Hematopoietic multipotent progenitor cell (in vitro differentiated cells): Measurements from ENCODE around the gene TBXAS1. TPM values are rescaled to one million over a fixed set of nuclear protein-coding genes. Genes with fewer than 3 reads are reported as not detected.

Experiments used
- DNase-seq, 3 donors: peaks; one replicate each; pipeline ENCODE4 v3.0.0-alpha.2; 2011 to 2015; ENCODE audit warnings: low read depth in 2 of 3, low spot score in 2 of 3
- total RNA-seq: library from RNA; depleted of rRNA; stranded (reverse); fragments of >200 nt; gene quantifications from one replicate; pipeline ENCODE4 v1.2.3, GENCODE V29; 2012

Gene TBXAS1
- total RNA-seq, 1 donor: 121 TPM

DNA sequence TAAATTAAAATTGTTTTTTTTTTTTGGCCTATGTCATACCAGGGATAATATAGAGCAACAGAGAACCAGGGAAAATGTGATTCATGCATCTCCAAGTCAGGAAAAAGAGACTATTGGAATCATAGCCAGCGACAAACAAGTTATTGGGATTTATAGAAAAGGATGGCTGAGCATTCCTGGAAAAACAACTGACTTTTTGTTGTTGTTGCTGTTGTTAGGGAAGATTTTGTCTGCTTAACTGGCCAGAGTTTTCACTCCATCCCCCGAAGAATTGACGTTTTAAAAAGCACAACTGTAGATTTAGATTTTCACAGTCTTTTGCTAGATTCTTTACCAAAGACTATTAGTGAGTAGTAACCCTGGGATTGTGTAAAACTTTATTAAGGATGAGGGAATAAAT, 112.4 kb downstream of the TBXAS1 start:
- no peak for DNase-seq

DNA sequence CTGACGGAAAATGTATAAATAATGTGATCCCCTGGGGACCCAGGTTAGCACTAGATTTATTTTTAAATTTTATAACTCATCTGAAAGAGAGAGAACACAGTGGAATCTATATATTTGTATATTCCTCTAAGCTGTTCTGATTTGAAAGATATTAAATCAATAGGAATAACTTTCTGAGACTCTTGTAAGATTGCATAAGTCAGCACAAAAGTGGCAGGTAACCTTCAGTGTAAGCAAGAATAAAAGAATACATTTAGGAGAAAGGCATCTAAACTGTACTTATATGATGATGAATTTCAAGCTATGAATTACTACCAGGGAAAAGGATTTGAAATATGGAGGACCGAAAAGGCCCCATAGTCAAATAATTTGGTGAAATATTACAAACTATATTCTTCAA, 112.8 kb downstream of the TBXAS1 start:
- no peak for DNase-seq

DNA sequence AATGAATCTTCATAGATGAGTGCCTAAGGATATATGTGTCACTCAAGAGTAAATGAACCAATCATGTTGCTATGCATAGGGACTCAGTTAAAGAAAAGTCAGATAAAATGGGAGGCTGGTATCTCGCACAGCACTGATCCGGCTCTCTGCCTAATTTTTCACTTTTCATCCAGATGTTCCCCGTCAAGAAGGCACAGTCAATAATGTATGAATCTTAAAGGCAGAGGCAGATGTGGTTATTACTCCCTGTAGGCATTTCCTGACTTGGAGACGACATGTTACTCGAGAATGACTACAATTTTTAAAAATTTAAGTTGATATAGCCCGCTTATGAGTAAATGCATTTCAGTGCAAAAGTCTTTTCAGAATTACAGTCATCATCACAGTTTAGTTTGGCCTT, 113.6 kb downstream of the TBXAS1 start:
- no peak for DNase-seq

DNA sequence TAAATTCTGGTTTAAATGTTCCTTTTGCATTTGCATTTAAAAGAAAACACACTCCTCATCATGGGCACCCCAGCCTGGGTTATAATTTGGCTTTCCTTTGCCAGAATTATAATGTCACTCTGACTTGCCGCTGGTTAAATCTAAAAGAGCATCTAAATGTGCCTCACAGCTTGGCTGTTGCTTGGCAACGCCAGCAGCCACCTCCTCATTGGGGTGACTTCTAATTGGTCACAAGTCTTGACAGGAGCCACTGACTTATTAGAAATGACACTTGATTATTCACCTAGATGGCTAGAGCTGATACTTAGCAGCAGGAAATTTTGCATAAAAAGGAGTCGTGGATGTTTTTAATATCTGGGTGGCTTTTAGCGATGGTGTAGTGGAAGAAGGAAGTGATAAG, 114.3 kb downstream of the TBXAS1 start:
- DNase-seq: no peak

DNA sequence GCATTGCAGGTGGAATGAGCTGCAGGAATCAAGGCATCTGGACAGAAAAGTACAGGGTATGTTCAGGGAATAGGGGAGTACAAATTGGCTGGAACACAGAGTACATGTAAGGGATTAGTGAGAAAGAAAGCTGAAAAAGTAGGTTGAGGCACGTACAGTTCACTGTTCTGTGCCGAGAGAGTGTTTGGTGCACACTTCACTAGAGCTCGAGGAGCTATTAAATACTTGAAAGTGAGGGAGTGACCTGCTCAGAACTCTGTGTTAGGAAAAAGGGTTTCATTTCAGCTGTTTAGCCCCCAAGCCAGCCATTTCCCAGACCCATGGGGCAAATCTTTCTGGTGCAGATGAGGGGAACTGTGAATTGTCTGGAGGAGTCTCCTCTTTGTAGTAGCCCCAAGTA, 115.2 kb downstream of the TBXAS1 start:
- DNase-seq: no peak

GRCh38 chr7:139946533-139946932, 117.5 kb downstream of the TBXAS1 start:
- DNase-seq: no peak

GRCh38 chr7:139947021-139947420, 118.0 kb downstream of the TBXAS1 start:
- DNase-seq: no peak

- DNase-seq: no peak
Observed at GRCh38 chr7:139948167-139948566, 119.1 kb downstream of the TBXAS1 start.

DNA sequence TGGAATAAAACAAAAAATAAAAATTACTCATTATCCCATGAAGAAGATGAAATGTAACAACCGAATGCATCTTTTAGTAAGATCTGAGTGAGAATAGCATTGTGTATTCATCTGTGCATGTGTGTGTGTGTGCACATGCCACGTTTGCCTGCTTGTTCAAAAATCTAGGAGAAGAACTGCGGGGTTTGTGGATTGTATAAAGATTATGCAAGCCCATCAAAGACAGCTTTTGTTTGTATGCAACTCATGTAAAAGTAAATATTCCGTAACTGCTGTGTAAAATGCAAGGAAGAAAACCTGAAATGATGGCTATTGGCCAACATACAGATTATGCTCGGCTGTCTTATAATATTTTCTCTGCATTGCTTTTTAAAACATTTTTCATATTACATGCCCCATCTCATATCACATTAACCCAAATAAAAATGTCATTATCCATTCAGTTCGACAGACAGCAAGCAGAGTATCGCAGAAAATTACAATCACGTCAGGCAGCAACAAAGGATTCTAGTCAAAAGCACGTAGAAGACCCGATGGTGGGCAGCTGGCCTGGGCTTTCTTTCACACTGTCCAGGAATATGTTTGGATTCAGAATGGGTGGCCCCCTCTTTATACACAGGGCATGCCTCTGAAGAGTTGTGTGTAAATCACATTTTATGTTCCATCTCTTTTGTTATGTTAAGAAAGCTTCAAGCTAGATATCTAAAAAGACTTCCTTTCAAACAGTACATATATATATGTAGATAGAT, 119.7 kb downstream of the TBXAS1 start:
- DNase-seq: no peak

DNA sequence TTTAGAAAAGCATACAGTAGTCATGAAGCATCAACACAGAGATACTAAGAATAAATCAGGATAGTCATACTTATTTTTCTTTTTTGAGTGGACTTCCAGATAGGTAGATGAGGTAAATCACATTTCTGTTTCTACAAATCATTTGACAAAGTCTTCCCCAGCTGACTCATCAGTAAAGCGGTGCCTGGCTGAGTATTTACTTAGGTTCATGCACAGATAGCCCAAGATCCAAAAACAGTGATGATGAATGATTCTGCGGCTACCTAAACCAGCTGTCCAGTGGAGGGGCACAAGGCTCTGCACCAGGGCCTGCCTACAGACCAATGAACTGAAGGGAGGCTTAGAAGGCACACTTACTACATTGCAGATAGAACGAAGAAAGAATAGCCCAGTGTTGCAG, 120.6 kb downstream of the TBXAS1 start:
- DNase-seq: no peak

- no peak for DNase-seq
Observed at GRCh38 chr7:139950881-139951525, 121.9 kb downstream of the TBXAS1 start.

- no peak for DNase-seq
Observed at GRCh38 chr7:139953229-139953628, 124.2 kb downstream of the TBXAS1 start.

DNA sequence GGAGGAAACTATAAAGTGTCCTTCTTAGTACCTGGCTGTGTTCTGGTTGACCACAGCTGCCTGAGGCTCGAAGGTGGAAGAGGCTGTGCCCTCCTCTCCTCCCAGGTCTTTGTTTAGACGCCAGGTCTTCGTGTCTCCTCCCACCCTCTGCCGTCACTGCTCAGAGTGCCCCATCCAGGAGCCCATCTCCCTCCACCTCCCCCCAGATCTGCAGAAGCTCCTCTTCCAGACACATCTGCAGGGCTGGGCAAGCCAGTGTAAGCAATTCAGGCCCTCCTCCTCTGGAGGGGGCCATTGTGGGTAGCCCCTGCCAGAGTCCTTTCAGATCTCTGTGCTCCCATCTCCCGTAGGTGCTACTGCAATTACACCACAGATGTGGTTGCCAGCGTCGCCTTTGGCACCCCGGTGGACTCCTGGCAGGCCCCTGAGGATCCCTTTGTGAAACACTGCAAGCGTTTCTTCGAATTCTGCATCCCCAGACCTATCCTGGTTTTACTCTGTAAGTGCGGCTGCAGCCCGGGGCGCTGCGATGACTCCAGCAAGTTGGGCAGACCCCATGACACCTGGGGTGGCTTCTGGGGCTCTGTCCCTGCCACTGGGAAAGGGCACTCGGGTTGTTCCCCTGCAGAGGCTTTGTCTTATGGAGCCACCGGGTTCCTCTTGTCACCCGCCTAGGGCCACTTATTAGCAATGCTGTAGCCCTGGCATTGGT, 126.2 kb downstream of the TBXAS1 start:
- no peak for DNase-seq

- no peak for DNase-seq
Observed at GRCh38 chr7:139958599-139959284, 129.7 kb downstream of the TBXAS1 start.

- DNase-seq: no peak
Observed at GRCh38 chr7:139959285-139959628, 130.2 kb downstream of the TBXAS1 start.

GRCh38 chr7:139959718-139960117, 130.7 kb downstream of the TBXAS1 start:
- no peak for DNase-seq

GRCh38 chr7:139960157-139960556, 131.1 kb downstream of the TBXAS1 start:
- no peak for DNase-seq

GRCh38 chr7:139965942-139966628, 137.0 kb downstream of the TBXAS1 start:
- DNase-seq: no peak

DNA sequence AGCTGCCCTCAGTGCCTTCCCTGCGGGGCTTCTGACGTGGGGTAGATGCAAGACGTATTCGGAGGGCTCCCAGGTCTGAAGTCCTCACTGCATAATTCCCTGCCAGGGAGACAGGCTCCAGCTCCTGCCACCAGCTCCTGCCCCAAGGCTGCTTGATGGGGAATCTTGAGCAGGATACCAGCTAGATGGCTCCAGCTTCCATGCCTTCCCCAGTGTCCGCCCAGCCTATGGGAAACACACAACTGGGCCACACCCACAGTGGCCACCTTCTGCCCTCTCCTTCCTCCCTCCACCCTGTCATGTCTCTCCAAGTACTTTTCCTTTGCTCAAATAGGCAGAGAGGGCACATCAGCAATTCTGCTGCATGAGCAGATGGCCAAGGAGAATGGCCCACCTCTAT, 137.9 kb downstream of the TBXAS1 start:
- no peak for DNase-seq

DNA sequence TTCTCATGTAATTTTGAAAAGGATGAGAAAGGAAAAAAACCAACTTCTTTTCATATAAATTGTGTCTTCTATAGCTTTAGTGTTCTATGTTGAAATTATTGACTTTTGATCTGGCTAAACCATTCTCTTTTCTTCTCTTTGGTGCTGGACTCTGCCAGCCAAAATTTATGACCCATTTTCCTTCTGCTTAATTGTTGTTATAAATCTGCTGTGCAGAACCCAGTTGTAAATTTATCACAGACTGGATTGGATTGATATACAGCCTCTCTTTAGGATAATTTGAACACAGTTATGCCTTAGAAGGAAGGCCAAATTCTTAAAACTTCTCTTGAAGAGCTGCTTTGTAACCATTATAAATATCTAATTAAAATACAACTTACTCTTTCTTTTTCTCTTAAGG, 139.9 kb downstream of the TBXAS1 start:
- no peak for DNase-seq

DNA sequence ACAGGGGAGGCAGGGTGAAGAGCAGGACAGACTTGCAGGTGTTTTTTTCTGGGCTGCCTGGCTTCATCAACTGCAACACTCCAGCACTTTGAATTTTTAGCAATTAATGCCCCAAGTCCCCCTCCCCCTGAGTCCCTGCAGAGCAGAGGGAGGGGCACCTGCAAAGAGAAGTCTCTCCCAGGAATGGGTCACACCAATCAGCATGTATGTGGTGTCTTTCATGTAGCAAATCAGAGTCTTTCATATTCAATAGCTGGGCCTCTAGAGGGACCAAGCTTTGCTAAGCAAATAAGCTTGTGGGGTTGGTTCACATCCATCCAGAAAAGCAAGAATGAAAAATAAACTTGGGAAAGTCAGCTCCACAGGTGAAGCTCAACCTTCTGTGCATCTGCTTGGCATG, 143.0 kb downstream of the TBXAS1 start:
- DNase-seq: no peak
